GM18951 (cell line): ENCODE results near the gene IFTAP.

ENCODE experiments used
- POLR2A ChIP-seq: IDR thresholded peaks from 4 replicates; pipeline ENCODE4 v1.6.1; 2011; ENCODE audit warnings: mild to moderate bottlenecking; ENCODE audit not compliant: insufficient read length, insufficient read depth; ENCODE audit errors: extremely low read depth
- in situ Hi-C: fragments of 300-500 bp; cut with MboI; formaldehyde crosslinking; loops from one replicate; pipeline ENCODE4 v1.12.0; 2022; ENCODE audit warnings: low sequenced_read_pairs, mixed read lengths, inconsistent platforms; ENCODE audit not compliant: unreplicated experiment

Gene IFTAP

GRCh38 chr11:36577373-36577772 lies 16.9 kb upstream of the IFTAP start:
- in situ Hi-C loops = no loop called here
- no peak for TF ChIP-seq POLR2A

- no peak for TF ChIP-seq POLR2A
- in situ Hi-C loops = no loop called here
Observed at GRCh38 chr11:36577859-36578258, 16.4 kb upstream of the IFTAP start.

- in situ Hi-C loops = no loop called here
- no peak for TF ChIP-seq POLR2A
Observed at GRCh38 chr11:36578458-36578857, 15.8 kb upstream of the IFTAP start.

GRCh38 chr11:36581536-36581935 lies 12.8 kb upstream of the IFTAP start:
- no peak for TF ChIP-seq POLR2A
- in situ Hi-C loops = no loop called here

- TF ChIP-seq POLR2A = no peak
- in situ Hi-C loops = no loop called here
Observed at GRCh38 chr11:36583667-36584066, 10.6 kb upstream of the IFTAP start.

- in situ Hi-C loops = no loop called here
- no peak for TF ChIP-seq POLR2A
Observed at GRCh38 chr11:36586543-36586942, 7.8 kb upstream of the IFTAP start.

GRCh38 chr11:36588099-36588498 lies 6.2 kb upstream of the IFTAP start:
- in situ Hi-C loops = no loop called here
- TF ChIP-seq POLR2A = no peak

GRCh38 chr11:36590513-36590912 lies 3.8 kb upstream of the IFTAP start:
- TF ChIP-seq POLR2A = no peak
- in situ Hi-C loops = no loop called here

- TF ChIP-seq POLR2A = no peak
- in situ Hi-C loops = no loop called here
Observed at GRCh38 chr11:36591433-36591832, 2.9 kb upstream of the IFTAP start.

- in situ Hi-C loops = no loop called here
- no peak for TF ChIP-seq POLR2A
Observed at GRCh38 chr11:36596880-36597279, 2.6 kb downstream of the IFTAP start.

- in situ Hi-C loops = no loop called here
- TF ChIP-seq POLR2A = no peak
Observed at GRCh38 chr11:36598051-36598450, 3.7 kb downstream of the IFTAP start, which contains the start of gene RAG2. RAG2 (minus strand) TSS chr11:36598236; CDS start chr11:36594168, 4,068 bp downstream.

GRCh38 chr11:36600180-36600579 lies 5.9 kb downstream of the IFTAP start:
- in situ Hi-C loops = no loop called here
- TF ChIP-seq POLR2A = no peak

- in situ Hi-C loops = no loop called here
- TF ChIP-seq POLR2A = no peak
Observed at GRCh38 chr11:36601155-36601554, 6.9 kb downstream of the IFTAP start.

- in situ Hi-C loops = no loop called here
- TF ChIP-seq POLR2A = no peak
Observed at GRCh38 chr11:36602135-36602534, 7.8 kb downstream of the IFTAP start.
